GM19455 (cell line): ENCODE measurements around the gene EYA4.

Experiments used
- ATAC-seq: cut with Tn5 transposase; IDR thresholded peaks from one replicate; pipeline ENCODE4 v1.9.1; 2021; ENCODE audit not compliant: unreplicated experiment

EYA4 gene

DNA sequence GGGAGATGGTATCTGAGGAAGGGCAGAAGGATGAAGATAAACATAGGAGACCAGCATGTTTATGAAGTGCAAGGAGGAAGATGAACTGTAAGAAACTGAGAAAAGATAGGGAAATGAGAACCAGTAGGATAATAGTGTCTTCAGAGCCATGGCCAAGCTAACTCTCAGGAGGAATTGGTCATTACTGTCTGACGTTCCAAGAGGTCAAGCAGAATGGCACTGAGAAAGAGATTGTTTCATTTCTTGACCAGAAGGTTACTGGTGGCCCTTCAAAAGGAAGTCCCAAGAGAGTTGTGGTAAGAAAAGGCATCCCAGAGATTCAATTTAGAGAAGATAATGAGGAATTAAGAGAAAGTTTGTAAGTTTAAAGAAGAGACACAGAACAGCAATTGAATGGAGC is 47.5 kb downstream of the EYA4 start:
- no peak for ATAC-seq

DNA sequence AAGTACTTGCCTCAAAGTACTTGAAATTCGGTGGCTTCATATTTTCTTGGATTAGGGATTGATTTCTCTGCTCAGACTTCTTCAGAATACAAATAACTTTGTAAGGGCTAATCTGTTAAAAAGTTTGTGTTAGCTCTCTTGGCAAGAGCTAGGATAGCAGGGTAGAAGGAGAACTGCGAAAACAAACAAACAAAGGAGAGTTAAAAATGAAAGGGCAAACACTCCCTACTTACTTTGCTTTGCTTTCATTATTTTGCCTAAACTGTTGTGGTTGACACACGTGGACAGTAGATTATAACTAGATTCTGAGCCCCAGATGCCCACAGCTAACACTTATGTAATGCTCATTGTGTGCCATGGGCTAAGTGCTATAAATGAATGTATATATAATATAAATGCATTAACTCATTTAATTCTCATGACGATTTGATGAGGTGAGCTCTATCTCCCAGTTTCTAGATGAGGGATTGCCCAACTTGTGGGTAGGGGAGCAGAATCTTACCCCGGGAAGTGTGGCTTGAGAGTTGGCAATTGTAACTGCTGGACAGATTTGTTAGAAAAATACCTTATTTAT is 48.7 kb downstream of the EYA4 start:
- no peak for ATAC-seq

DNA sequence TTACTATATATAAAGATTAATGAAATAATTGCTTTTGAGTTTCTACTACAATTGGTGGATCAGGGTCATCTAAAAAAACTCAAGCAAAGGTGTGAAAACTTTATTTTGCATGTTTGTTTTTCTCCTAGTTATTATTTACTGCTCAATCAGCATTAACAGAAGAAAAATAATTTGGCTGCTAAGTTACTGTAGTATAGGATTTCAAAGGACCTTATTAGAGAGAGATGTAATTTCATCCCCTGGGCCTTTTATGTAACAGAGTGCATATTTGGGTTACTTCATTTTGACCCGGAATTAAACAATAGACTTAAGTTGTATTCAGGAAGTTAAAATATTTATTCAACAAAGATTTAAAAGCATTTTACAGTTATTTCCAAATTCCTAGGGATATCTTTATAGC is 49.8 kb downstream of the EYA4 start:
- no peak for ATAC-seq

DNA sequence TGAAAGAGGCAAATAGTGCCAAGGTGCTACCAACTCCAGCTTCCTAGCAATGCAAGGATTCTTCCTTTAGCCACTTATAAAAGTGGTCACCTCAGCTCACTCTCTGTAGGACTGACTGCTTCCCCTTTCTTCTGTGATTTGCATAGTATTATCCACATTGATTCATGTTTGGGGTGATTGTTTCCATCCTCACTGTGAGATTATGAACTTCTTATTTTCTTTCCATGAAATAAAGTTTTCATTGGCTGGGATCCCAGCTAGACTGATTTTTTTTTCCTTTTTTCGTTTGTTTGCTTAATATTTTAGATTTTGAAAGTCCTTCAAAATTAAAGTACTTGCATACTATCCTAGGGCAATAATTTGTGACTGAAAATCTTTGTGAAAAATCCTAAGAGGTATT is 50.5 kb downstream of the EYA4 start:
- no peak for ATAC-seq

DNA sequence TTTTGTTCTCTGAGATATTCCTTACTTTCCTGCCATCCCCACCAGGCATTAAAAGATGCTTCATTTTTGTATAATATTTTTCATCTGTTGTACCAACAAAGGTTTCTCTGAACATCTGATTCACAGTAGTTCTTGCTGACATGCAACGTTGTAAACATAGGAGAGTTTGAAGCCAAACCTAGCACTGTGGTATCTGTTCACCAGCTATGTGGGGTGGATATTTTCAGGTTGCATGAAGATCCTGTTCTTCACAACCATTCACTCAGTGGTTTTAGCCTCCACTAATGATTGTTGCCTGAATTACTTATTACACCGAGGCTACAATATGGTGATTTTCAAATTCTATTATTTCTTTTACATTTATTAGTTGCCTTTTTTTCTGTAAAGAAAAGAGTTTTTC is 56.5 kb downstream of the EYA4 start:
- no peak for ATAC-seq

DNA sequence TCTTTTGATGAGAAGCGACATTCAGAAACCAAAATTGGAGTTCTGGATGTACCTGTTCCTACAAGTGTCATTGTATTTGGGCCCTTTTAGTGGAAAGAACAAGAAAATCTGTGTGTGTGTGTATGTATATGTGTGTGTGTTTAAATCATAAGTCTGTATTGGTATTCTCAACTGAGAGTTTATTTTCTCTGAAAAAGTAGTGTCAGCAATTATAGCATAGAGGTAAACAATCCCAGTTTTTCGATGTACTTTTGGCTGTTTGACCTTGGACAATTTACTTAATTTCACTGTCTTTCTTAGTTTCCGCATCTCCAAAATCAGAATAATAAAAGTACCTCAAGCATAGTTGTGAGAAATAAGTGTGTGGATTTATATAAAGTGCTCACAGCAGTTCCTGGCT is 57.2 kb downstream of the EYA4 start:
- no peak for ATAC-seq

DNA sequence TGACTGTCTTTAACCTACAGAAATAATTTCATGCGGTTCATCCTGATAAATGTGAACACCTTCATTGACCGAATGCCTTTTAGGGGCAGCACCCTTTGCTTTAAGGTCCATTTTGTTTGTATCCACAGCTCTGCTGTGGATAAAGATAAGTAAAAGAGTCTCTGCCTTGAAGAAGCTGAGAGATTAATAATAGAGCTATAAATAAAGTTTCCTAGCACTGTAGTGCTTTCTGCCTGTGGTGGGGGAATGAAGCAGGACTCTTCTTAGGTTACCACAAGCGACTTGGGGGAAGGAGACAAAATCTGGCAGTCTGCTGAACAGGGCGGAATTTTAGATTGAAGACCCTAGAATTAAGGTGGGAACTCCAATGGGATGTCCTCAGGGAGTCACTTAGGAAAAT is 57.6 kb downstream of the EYA4 start:
- no peak for ATAC-seq

DNA sequence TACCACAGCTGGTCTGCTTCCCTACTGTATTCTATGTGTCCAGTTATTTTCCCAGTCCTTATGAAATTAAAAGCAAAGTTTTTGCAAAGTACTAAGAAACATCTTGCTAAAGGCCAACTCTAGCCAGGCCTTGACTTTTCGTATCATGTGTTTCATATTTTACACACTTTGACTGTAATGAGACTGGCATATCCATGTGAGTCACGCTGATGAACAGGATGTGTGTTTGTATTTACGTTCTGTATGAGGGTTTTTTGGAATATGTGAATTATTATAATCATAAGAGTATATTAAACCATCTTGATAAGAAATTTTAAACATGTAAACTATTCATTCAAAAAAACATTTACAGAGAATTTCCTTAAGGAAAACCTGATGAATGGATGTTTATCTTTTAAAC is 59.7 kb downstream of the EYA4 start:
- ATAC-seq, result no peak

DNA sequence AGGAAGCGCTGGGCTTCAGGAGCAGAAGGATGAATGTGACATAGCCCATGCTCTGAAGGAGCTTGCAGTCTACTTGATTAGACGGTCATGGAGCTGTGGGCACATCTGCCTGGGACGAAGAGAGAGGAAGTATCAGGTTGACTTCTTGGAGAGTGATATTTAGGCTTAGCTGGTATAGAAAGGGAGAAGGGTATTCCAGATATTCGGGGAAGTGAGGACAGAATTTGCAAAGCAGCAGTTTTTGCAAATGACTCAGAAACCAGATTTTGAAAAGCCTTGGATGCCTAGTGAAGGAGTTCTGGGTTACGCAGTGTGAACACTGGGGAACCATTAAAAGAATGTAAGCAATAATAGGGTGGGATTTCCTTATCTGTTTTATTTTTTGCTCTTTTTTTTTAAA is 60.7 kb downstream of the EYA4 start:
- ATAC-seq, result no peak

DNA sequence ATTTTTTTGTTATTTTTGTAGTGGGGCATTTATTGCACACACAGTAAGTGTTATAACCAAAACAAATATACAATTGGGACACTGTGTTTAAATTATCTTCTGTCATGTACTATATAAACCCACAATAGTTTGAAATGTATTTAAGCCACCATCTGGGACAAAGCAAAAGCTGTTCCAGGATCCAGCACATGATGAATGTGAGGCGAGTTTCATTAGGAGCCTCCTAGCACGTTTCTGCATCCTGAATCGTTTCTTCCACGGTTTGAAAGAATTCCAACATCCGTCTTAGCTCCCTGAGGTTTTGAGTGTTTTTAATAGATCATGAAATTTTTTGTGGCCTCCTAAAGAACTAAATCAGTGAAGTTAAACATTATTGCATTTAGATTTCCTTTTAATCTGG is 65.8 kb downstream of the EYA4 start:
- ATAC-seq, result no peak

DNA sequence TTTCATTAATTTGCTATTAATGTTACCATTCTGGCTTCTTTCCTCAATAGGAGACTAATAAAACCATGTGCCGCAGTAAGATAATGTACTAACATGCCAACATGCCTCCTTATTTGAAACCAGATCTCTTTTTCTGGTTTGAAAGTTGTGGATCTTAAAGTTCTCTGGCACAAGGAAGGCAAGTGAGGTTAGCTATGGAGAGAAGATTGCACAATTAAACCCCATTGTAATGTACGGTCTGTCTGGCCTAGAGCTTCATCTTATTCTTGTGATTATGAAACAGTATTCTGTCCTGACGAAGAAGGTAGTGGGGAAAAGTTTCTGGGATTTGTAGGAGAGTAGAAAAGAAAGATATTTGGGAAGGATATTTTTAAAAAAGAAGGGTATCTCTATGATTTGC is 68.4 kb downstream of the EYA4 start:
- ATAC-seq, result no peak

DNA sequence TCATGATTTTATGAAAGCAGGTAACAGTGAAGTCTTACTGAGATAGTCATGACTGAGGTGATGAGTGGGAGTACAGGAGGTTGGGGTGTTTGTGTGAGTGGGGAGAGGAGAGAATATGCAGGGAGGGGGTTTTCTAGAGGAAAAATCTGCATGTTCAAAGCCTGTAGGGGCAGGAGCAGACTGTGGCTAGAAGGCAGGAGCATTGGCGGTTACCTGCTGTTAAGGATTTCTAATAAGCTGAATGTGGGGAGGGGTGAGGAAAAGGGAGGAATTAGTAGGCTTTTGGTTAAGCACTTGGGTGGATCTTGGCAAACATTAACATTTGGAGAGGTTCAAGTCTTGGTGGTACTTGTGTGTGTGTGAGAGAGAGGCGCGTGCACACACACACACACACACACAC is 70.8 kb downstream of the EYA4 start:
- ATAC-seq, result no peak

DNA sequence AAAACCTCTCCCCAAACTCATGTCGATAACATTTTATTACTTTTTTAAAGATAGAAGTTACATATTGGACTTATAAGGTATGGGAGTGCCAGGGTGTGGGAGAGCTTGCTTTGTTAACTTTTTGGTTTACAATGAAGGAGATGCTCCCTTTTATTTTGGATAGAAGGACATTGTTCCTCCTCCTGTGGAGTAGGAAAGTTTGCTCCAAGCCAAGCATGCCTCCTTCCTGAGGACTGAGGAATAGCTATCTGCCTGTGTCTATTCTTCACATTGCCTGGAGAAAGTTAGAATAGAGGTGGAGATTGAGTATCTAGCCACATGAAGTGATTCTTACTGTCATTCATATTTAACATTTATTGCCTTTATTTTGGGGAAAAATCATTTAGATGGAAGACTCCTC is 71.9 kb downstream of the EYA4 start:
- ATAC-seq, result no peak

DNA sequence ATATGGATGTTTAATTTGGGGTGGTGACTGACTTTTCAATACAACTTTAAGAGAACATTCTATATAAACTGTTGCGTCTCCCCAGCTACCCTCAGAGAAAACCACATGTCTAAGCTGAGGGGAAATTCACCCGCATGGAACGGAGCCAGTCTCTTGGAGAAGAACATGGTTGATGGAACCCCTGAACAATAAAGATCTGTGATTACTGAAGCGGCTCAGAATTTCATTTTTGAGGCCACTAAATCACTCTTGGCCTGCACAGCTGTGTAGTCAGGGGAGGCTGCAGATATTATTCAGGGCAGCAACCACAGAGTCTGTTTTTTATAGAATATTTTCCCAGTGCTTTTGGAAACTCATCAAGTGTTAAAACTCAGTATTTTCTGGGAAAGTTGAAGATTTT is 73.8 kb downstream of the EYA4 start:
- no peak for ATAC-seq

DNA sequence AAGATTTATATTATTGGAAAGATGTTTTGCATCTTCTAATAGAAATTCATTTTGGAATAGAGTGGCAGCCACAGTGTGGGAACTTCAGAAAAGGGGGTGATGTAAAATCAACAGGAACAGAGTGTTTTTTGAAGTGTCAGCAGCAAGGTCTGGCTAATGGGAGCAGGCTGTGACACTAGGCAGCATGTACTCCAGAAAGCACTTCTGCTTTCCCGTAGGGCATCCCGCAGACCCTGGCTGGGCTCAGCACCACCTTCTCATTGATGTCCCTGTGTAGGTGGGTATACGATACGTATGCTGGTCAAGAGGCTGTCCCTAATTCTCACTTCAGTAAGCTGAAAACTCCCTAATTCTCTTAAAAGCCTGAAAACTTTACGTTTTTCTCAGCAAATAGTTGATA is 74.7 kb downstream of the EYA4 start:
- ATAC-seq, result no peak

DNA sequence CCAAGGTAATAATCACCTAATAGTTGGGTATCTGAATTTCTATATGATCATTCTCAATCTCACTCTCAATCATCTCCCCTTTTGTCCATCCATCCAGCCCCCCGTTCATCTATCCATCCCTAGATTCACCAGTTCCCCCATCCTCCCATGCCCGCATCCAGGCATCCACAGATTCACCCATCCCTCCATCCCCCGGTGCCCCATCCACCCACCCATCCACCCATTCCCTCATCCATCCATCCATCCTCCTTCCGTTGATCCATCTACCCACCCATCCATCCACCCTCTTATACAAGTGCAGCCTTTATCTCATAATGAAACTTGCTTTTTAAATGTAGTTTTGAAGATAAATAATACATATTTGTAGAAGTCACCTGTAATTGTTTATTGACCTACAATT is 76.5 kb downstream of the EYA4 start:
- no peak for ATAC-seq

DNA sequence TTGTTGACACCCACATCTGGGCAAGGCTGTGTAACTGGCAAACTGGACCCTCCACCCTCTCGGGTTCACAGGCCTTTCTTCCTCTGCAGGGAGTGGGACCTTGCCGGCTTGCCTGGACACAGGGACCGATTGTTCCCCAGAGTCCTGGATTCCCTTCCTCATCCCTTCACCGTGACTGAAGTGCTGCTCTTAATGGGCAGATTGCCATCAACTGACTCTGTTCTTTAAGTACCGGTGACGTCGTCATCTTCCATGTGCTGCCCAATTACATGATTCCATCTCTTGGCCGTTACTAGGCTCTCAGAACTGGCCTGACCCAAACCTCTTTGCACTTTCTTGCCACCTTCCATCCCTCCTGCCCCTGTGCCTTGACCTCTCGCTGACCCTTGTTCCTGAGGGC is 85.4 kb downstream of the EYA4 start:
- ATAC-seq, result no peak

DNA sequence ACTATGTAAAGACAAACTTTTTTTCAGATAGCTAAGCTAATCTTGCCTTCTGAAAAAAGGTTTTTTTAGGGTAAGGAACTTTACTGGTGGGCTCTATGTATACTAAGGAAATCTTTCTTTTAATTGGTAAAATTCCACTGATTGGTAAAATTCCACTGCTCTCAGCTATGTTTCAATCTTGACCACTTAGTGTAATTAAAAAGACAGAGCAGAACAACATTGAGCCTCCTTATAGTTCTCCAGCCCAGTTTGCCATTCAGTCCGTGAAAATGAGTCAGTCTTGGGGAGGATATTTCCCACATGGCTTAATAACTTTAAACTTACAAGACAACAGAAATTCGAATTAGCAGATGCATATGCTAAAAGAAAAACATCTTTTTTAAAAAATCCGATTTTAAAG is 92.7 kb downstream of the EYA4 start:
- no peak for ATAC-seq

DNA sequence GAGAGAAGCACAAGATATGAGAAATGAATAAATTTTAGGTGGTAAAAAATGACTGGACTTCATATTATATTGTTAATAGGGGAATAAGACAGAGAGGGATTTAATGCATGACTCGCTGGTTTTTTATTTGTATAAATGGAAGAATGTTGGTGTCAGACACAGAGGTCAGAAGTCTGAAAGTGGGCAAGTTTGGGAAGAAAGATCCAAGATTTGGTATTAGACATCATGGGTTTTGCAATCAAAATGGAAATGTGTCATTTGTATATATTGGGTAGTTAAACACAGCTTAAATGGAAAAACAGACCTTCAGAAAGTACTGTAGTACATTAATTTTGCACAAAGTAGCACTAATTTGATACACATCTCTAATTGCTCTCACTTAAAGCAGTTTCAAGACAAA is 96.2 kb downstream of the EYA4 start:
- ATAC-seq, result no peak

DNA sequence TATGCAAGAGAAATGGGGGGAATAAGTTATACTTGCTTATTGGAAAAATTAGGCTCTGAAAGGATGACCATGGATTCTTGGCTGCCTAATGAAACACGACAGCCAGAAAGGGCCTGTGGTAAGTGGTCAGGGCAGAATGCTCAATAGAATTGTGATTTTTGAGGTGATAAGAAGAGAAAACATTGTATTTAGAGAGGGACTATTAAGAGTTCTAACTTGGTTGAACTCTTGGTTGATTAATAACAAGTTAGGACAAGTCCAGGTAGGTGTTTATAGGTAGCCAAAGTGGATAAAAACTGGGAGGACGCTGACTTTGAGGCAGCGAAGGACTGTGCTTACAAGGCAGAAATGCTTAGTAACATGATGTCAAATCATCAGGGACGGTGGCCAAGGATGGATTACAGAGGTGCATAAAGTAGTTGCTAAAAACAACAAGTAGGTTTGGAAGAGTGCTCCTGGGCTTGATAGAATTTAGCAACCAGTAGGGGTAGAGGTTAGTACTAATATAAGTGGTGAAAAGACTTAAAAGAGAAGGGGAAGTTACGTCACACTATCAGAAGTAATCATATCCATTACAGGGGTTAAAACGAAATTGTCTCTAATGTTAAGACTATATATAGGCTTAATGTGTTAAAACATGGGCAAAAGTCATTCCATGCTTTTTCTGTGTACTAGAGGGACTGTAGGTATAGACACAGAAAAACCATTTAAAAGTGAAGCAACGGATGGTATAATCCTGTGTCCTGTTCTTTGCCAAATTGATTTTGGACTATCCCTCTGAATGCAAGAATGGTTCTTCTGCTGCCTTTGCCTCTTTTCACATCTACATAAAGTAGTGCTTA is 98.6 kb downstream of the EYA4 start:
- no peak for ATAC-seq

DNA sequence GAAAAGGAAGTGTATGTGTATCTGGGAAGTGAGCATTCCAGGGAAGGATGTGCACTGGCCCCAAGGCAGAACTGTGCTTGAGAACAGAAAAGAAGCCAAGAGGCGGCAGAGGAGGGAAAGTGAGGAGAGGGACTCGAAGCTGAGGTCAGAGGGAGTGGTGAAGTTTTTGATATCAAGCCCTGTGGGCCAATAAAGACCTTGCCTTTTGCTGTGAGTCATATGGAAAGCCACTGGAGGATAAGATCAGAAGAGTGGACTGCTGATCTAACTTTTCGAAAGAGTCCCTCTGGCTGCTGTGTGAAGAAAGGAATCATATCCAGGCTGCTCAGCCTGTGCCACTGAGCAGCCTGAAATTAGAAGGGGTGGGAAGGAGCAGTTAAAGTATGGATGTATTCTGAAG is 99.4 kb downstream of the EYA4 start:
- no peak for ATAC-seq

DNA sequence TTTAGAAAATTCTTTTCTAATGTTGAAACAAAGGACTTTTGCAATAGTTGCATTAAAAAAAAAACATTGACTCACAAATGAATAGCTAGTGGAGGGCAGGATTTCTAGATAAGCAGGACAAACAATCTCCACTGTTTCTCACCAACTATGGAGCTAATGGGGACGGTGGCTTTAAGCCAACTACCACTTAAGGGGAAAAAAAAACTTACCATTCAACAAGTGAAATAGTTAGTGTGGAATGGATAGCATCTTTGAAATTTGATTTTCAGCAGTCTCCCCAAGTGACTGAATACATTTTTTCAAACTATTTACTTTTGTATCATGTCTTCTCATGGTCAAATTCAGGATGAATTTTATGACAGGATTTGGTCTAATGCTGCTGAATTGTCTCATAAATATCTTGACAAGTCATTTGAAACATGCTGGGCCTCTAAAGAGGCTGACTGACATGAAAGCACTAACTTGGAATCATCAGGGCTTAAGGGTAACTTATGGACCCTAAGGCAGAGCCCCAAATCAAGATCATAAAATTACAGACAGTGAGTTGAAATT is 100.5 kb downstream of the EYA4 start:
- ATAC-seq, result no peak

DNA sequence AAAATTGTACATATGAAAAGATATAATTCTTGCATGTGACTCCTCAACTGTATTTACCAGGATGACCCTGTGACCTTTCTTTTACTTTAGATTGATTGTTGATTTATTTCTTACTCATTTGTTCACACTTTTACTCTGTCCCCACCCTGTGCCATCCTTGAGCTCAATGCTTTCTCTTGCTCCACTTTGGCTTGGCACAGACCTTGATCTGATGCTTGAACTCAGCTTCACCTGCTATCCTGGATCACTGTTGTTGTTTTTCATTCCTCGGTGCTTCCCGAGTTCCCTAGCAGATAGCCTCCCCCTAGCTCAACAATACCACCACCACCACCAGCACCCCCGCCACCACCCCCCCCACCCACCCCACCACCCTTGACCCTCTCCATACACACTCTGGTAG is 102.1 kb downstream of the EYA4 start:
- ATAC-seq, result no peak
